ES-I3 (cell line): ENCODE measurements around the gene SPDYE2B.
"Not testable (repeated sequence)": the region's sequence is repeated elsewhere in the genome, so short reads cannot be mapped to it uniquely, and the experiment has no call there.

ENCODE experiments used
- H3K36me3 ChIP-seq: 2 replicates; pipeline ENCODE4 v1.6.1; 2013; ENCODE audit warnings: mild to moderate bottlenecking, low read length, control low read depth, moderate library complexity; ENCODE audit not compliant: insufficient read depth
- H3K4me1 ChIP-seq: 2 replicates; pipeline ENCODE4 v1.6.1; 2013; ENCODE audit warnings: mild to moderate bottlenecking, control low read depth, low read length; ENCODE audit not compliant: insufficient read depth
- H3K9ac ChIP-seq: 2 replicates; pipeline ENCODE4 v1.6.1; 2013; ENCODE audit warnings: low read depth, mild to moderate bottlenecking, low read length, moderate library complexity
- H3K9me3 ChIP-seq: 2 replicates; pipeline ENCODE4 v1.6.1; 2013; ENCODE audit warnings: mild to moderate bottlenecking, low read length, moderate library complexity; ENCODE audit not compliant: control insufficient read depth, insufficient read depth

Gene SPDYE2B

GRCh38 chr7:102649924-102650323 is at the start of gene SPDYE2B:
SPDYE2B (plus strand) TSS chr7:102650319; CDS start chr7:102652349, 2,030 bp downstream.
- H3K9ac ChIP-seq, H3K9me3 ChIP-seq, H3K4me1 ChIP-seq, H3K36me3 ChIP-seq: not testable (repeated sequence)

- not testable (repeated sequence) for H3K36me3 ChIP-seq, H3K4me1 ChIP-seq, H3K9me3 ChIP-seq, H3K9ac ChIP-seq
Measured at GRCh38 chr7:102602317-102602716, 47.8 kb upstream of the SPDYE2B start.

GRCh38 chr7:102604431-102605145 is 45.5 kb upstream of the SPDYE2B start:
- not testable (repeated sequence) for H3K9ac ChIP-seq, H3K4me1 ChIP-seq, H3K36me3 ChIP-seq, H3K9me3 ChIP-seq

- H3K9ac ChIP-seq, H3K36me3 ChIP-seq, H3K4me1 ChIP-seq, H3K9me3 ChIP-seq: not testable (repeated sequence)
Measured at GRCh38 chr7:102606848-102607247, 43.3 kb upstream of the SPDYE2B start.

- not testable (repeated sequence) for H3K36me3 ChIP-seq, H3K9me3 ChIP-seq, H3K9ac ChIP-seq, H3K4me1 ChIP-seq
Measured at GRCh38 chr7:102609734-102610133, 40.4 kb upstream of the SPDYE2B start.

GRCh38 chr7:102610441-102610840 is 39.7 kb upstream of the SPDYE2B start:
- H3K4me1 ChIP-seq, H3K36me3 ChIP-seq, H3K9me3 ChIP-seq, H3K9ac ChIP-seq: not testable (repeated sequence)

GRCh38 chr7:102611013-102611674 is 39.0 kb upstream of the SPDYE2B start:
- H3K36me3 ChIP-seq = not testable (repeated sequence)

GRCh38 chr7:102611675-102612325 is 38.3 kb upstream of the SPDYE2B start:
- H3K9ac ChIP-seq = not testable (repeated sequence)

More at GRCh38 chr7:102611013-102611674, 39.0 kb upstream of the SPDYE2B start:
- not testable (repeated sequence) for H3K9me3 ChIP-seq, H3K9ac ChIP-seq, H3K4me1 ChIP-seq

GRCh38 chr7:102613575-102614345 is 36.4 kb upstream of the SPDYE2B start:
- not testable (repeated sequence) for H3K9ac ChIP-seq, H3K9me3 ChIP-seq, H3K36me3 ChIP-seq, H3K4me1 ChIP-seq

More at GRCh38 chr7:102611675-102612325, 38.3 kb upstream of the SPDYE2B start:
- not testable (repeated sequence) for H3K4me1 ChIP-seq, H3K36me3 ChIP-seq, H3K9me3 ChIP-seq

GRCh38 chr7:102614346-102614697 is 35.8 kb upstream of the SPDYE2B start:
- not testable (repeated sequence) for H3K9ac ChIP-seq, H3K4me1 ChIP-seq, H3K36me3 ChIP-seq, H3K9me3 ChIP-seq

GRCh38 chr7:102614873-102615272 is 35.2 kb upstream of the SPDYE2B start:
- H3K4me1 ChIP-seq, H3K9ac ChIP-seq, H3K36me3 ChIP-seq, H3K9me3 ChIP-seq: not testable (repeated sequence)

GRCh38 chr7:102615930-102616329 is 34.2 kb upstream of the SPDYE2B start:
- H3K9ac ChIP-seq, H3K4me1 ChIP-seq, H3K9me3 ChIP-seq, H3K36me3 ChIP-seq: not testable (repeated sequence)

GRCh38 chr7:102616507-102617125 is 33.5 kb upstream of the SPDYE2B start, which contains the start of gene RASA4:
RASA4 (minus strand) TSS chr7:102616756; CDS start chr7:102616689, 67 bp downstream.
- H3K4me1 ChIP-seq, H3K36me3 ChIP-seq, H3K9me3 ChIP-seq: not testable (repeated sequence)
- peak within 1 kb of the TSS; percentile 33; the same call in 1 of the 2 replicates for H3K9ac ChIP-seq

GRCh38 chr7:102618122-102618521 is 32.0 kb upstream of the SPDYE2B start:
- not testable (repeated sequence) for H3K9ac ChIP-seq, H3K4me1 ChIP-seq, H3K9me3 ChIP-seq, H3K36me3 ChIP-seq
